B cell (primary cell): ENCODE measurements around the gene LRRC26. TPM values are rescaled to one million over a fixed set of nuclear protein-coding genes. Genes with fewer than 3 reads are reported as not detected.

Experiments used
- ATAC-seq: fragments of 200-7000 bp; cut with Tn5 transposase; one replicate; pipeline ENCODE4 v1.10.0; 2021; ENCODE audit warnings: low read depth, mild to moderate bottlenecking, moderate number of reproducible peaks, moderate library complexity
- CTCF ChIA-PET: fragments of 350-600 bp; sonication (Branson Sonifier 250); formaldehyde crosslinking; loops from one replicate; lab custom pipeline; 2021; ENCODE audit warnings: antibody characterized with exemption, inconsistent platforms; lab: Charles Lee
- POLR2A ChIA-PET: fragments of 350-600 bp; sonication (Branson Sonifier 250); formaldehyde crosslinking; loops from one replicate; lab custom pipeline; 2021; ENCODE audit warnings: antibody characterized with exemption; lab: Charles Lee
- DNase-seq: peaks from one replicate; pipeline ENCODE4 v3.0.0; 2013
- H2AFZ ChIP-seq: 2 replicates; pipeline ENCODE4 v1.6.1; 2012; ENCODE audit warnings: mild to moderate bottlenecking, low read depth, low read length; ENCODE audit not compliant: insufficient read depth, poor library complexity, severe bottlenecking
- H3K27ac ChIP-seq, 2 donors: 1 replicate in 1 of 2; 2 replicates in 1 of 2; pipeline ENCODE4 v1.5.1; 2012 to 2013; ENCODE audit warnings: low read length in 2 of 2, mild to moderate bottlenecking in 2 of 2, moderate library complexity in 1 of 2
- H3K27me3 ChIP-seq, 4 experiments: fragments of 200-600 bp in 1 of 4; sonication (generic) in 1 of 4; replicated peaks in 1 of 4; 1 replicate in 2 of 4; 2 replicates in 2 of 4; pipeline versions ENCODE4 v1.6.1 to v1.7.0; 2013 to 2016; ENCODE audit warnings: low read length in 3 of 4, mild to moderate bottlenecking in 2 of 4, mixed read lengths in 1 of 4, moderate library complexity in 1 of 4; ENCODE audit not compliant: insufficient read depth in 4 of 4, control insufficient read depth in 3 of 4; ENCODE audit errors: control extremely low read depth in 1 of 4
- H3K36me3 ChIP-seq, 2 experiments: replicated peaks in 1 of 2; 1 replicate in 1 of 2; 2 replicates in 1 of 2; pipeline versions ENCODE4 v1.6.1 to v1.7.1; 2013; ENCODE audit warnings: low read length in 1 of 2; ENCODE audit not compliant: insufficient read depth in 2 of 2, control insufficient read depth in 1 of 2; ENCODE audit errors: control extremely low read depth in 1 of 2, extremely low read depth in 1 of 2
- H3K4me1 ChIP-seq, 2 donors: fragments of 200-600 bp in 1 of 2; sonication (generic) in 1 of 2; 1 replicate in 1 of 2; 2 replicates in 1 of 2; pipeline versions ENCODE4 v1.5.1 to v1.6.1; 2013 to 2017; ENCODE audit warnings: low read length in 2 of 2; ENCODE audit not compliant: control insufficient read depth in 2 of 2, insufficient read depth in 2 of 2
- H3K4me2 ChIP-seq: replicated peaks from 2 replicates; pipeline ENCODE3; 2012; ENCODE audit warnings: mild to moderate bottlenecking, low read depth, low read length; ENCODE audit not compliant: poor library complexity, severe bottlenecking
- H3K4me3 ChIP-seq, 5 experiments: fragments of 200-600 bp in 1 of 5; sonication (generic) in 1 of 5; 1 replicate in 3 of 5; 2 replicates in 2 of 5; pipeline versions ENCODE4 v1.5.1 to v1.7.0; 2011 to 2016; ENCODE audit warnings: low read length in 4 of 5, mild to moderate bottlenecking in 4 of 5, low read depth in 2 of 5, control low read depth in 1 of 5, moderate library complexity in 1 of 5; ENCODE audit not compliant: insufficient read depth in 1 of 5; ENCODE audit errors: control extremely low read depth in 1 of 5, extremely low read depth in 1 of 5
- H3K79me2 ChIP-seq: fragments of 200-600 bp; sonication (generic); one replicate; pipeline ENCODE4 v1.6.0; 2016; ENCODE audit warnings: low read length; ENCODE audit not compliant: control insufficient read depth, insufficient read depth
- H3K9ac ChIP-seq: fragments of 200-600 bp; sonication (generic); 2 replicates; pipeline ENCODE4 v1.6.1; 2017; ENCODE audit warnings: mild to moderate bottlenecking, low read length, moderate library complexity
- H3K9me3 ChIP-seq, 3 donors: one replicate each; pipeline versions ENCODE4 v1.6.1 to v1.7.1; 2013; ENCODE audit warnings: low read length in 2 of 3; ENCODE audit not compliant: control insufficient read depth in 2 of 3, insufficient read depth in 1 of 3; ENCODE audit errors: control extremely low read depth in 1 of 3
- H4K20me1 ChIP-seq: 2 replicates; pipeline ENCODE4 v1.6.0; 2012; ENCODE audit warnings: mild to moderate bottlenecking, low read length; ENCODE audit not compliant: insufficient read depth, control insufficient read depth, poor library complexity, severe bottlenecking
- H3K27ac Mint-ChIP-seq: one replicate; pipeline ENCODE4 v1.8.0; 2021; ENCODE audit warnings: mixed read lengths
- H3K27me3 Mint-ChIP-seq: one replicate; pipeline ENCODE4 v1.8.0; 2021; ENCODE audit warnings: mixed read lengths
- H3K4me1 Mint-ChIP-seq: one replicate; pipeline ENCODE4 v1.8.0; 2021; ENCODE audit warnings: mixed read lengths
- H3K4me3 Mint-ChIP-seq: one replicate; pipeline ENCODE4 v1.8.0; 2021; ENCODE audit warnings: mixed read lengths
- H3K9me3 Mint-ChIP-seq: one replicate; pipeline ENCODE4 v1.8.0; 2022; ENCODE audit warnings: mixed read lengths; ENCODE audit not compliant: insufficient read depth
- EZH2 ChIP-seq: IDR thresholded peaks from 2 replicates; pipeline ENCODE4 v1.6.1; 2012; ENCODE audit warnings: borderline replicate concordance, low read depth, mild to moderate bottlenecking, moderate library complexity, low read length; ENCODE audit not compliant: insufficient read depth, poor library complexity, severe bottlenecking
- WGBS: methylation state at CpG from one replicate; pipeline ENCODE4 v1.1.5; 2013; ENCODE audit warnings: missing lambda C conversion rate; ENCODE audit not compliant: insufficient coverage; 5-methylcytosine and 5-hydroxymethylcytosine counted together
- intact Hi-C: fragments of 100-400 bp; cut with micrococcal nuclease; formaldehyde crosslinking; loops from one replicate; pipeline ENCODE4 v1.10.0; 2022
- polyA minus RNA-seq: library from RNA; depleted of rRNA, polyadenylated mRNA; stranded (reverse); fragments of >200 nt; gene quantifications from 2 replicates; pipeline ENCODE4 v1.2.3, GENCODE V29; 2012
- polyA plus RNA-seq: library from polyadenylated mRNA; depleted of rRNA; stranded (reverse); fragments of >200 nt; gene quantifications from 2 replicates; pipeline ENCODE4 v1.2.3, GENCODE V29; 2012
- total RNA-seq, 2 donors: library from RNA; stranded (reverse); fragments of 120-200 nt in 1 of 2; gene quantifications; 1 replicate in 1 of 2; 2 replicates in 1 of 2; pipeline versions ENCODE4 v1.2.3 to v1.2.4, GENCODE V29; 2013 to 2022
- TF ChIP-seq, protein P1 (sequence below): fragments of 200-600 bp; IDR thresholded peaks from one replicate; pipeline ENCODE4 v1.8.0; 2022; ENCODE audit warnings: antibody characterized with exemption, mild to moderate bottlenecking

The LRRC26 gene
- total RNA-seq (not detected in 2 replicates), polyA plus RNA-seq (not detected in 2 replicates), polyA minus RNA-seq (not detected in 2 replicates)
- not detected for total RNA-seq (2013)

DNA sequence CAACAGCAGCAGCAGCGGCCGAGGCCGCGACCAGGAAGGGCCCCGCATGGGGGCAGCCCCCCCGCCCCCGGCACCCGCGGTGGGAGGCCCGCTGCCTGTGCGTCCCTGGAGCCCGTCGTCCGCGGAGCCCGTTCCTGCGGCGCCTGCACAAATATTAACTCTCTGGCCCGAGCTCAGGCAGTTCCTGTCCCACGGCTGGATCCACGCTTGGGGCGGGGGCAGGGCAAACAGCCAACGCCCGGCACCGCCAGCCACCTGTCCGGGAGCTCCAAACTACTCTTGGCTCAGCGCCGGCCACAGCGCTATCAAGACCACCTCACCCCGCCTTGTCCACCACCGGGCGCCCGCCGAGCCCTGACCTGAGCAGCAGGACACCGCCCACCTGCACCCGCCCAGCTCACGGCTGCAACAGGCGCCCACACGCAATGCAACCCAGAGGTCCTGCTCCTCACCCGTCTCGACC lies at the start of gene LRRC26:
Gene LRRC26 (minus strand): TSS at position 156 of the 463 bp plus-strand sequence. CDS start 108 bp downstream, at position 48.
- intact Hi-C loops, result no loop called here
- CTCF ChIA-PET, result interaction anchor here (0.8 to 1.0 kb wide), 2 partner anchors 51 to 58 kb away, joined by 3 read pairs; partner anchors contain the start of gene RNF224
- H3K9me3 Mint-ChIP-seq, result no peaks in the 10 kb centered on the region
- H3K27me3 ChIP-seq, result peaks cover 0 to 70% (median 34%) of the 10 kb centered on the region in 4 experiments
- H3K4me3 Mint-ChIP-seq, result peak within 1 kb of the TSS; percentile 69
- H3K27me3 Mint-ChIP-seq, result peaks cover 16% of the 10 kb centered on the region
- no peaks in the 10 kb centered on the region for H4K20me1 ChIP-seq
- WGBS, result 21% methylated on average over 41 of the region's 41 CpGs
- peak within 1 kb of the TSS; percentile 48 for H3K9ac ChIP-seq
- DNase-seq (no peak), ATAC-seq (no peak)
- H3K9me3 ChIP-seq, result peaks cover 0 to 17% (median 0%) of the 10 kb centered on the region in 3 donors
- H3K36me3 ChIP-seq, result no peaks in the 10 kb centered on the region
- H3K4me1 ChIP-seq, result peaks cover 9 to 40% of the 10 kb centered on the region in 2 donors
- TF ChIP-seq, protein P1, sequence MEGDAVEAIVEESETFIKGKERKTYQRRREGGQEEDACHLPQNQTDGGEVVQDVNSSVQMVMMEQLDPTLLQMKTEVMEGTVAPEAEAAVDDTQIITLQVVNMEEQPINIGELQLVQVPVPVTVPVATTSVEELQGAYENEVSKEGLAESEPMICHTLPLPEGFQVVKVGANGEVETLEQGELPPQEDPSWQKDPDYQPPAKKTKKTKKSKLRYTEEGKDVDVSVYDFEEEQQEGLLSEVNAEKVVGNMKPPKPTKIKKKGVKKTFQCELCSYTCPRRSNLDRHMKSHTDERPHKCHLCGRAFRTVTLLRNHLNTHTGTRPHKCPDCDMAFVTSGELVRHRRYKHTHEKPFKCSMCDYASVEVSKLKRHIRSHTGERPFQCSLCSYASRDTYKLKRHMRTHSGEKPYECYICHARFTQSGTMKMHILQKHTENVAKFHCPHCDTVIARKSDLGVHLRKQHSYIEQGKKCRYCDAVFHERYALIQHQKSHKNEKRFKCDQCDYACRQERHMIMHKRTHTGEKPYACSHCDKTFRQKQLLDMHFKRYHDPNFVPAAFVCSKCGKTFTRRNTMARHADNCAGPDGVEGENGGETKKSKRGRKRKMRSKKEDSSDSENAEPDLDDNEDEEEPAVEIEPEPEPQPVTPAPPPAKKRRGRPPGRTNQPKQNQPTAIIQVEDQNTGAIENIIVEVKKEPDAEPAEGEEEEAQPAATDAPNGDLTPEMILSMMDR, result no peak
- TF ChIP-seq EZH2, result no peak
- H3K27ac Mint-ChIP-seq, result no peak within 1 kb of the TSS
- H3K4me2 ChIP-seq, result peak within 1 kb of the TSS; percentile 74
- POLR2A ChIA-PET, result interaction anchor here (0.6 kb wide), 1 partner anchor 19 kb away, joined by 3 read pairs; no protein-coding TSS in a partner anchor
- H3K79me2 ChIP-seq, result no peaks in the 10 kb centered on the region
- no peak within 1 kb of the TSS for H3K27ac ChIP-seq
- peak within 1 kb of the TSS; percentile 16 for H2AFZ ChIP-seq
- peak within 1 kb of the TSS in 3 of 5 experiments; percentile 18 to 29 (median 21) for H3K4me3 ChIP-seq
- H3K4me1 Mint-ChIP-seq, result peaks cover 13% of the 10 kb centered on the region

DNA sequence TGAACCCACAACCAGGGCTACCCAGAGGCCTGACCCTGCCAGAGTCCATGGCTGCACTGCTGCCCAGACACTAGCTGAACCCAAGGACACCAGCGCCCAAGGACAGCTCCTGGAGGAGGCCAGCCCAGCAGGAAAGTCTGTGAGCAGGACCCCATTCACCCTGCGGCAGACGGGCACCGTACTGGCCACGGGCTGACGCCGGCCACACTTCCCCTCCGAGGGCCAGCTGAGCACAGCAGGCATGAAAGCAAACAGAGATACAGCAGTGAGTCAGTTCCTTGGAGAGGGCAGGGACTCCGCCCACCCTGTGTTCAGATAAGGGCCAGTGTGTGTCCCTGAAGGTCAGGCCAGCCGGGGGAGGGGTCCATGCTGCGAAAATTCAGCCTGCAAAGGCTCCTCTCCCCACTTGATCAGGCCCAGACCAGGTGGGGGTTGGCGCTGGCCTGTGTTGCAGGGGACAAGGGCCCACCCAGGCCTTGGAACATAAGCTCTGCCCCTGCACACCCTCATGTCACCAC lies 49.0 kb upstream of the LRRC26 start:
- Histone ChIP-seq H3K9me3 (no peaks in the 10 kb centered on the region), H3K27ac (no peak overlapping the region), H4K20me1 (no peaks in the 10 kb centered on the region), H3K4me2 (no peak overlapping the region), H2AFZ (no peak overlapping the region), H3K36me3 (no peaks in the 10 kb centered on the region), H3K79me2 (no peaks in the 10 kb centered on the region), H3K4me3 (no peak overlapping the region), H3K27me3 (no peaks in the 10 kb centered on the region), H3K9ac (no peak overlapping the region), H3K4me1 (peaks cover 6 to 14% of the 10 kb centered on the region in 2 donors)
- ATAC-seq, result no peak
- intact Hi-C loops, result no loop called here
- H3K4me3 Mint-ChIP-seq, result no peak overlapping the region
- TF ChIP-seq, protein P1, result no peak
- TF ChIP-seq EZH2, result no peak
- CTCF ChIA-PET, result interaction anchor here (0.7 to 0.9 kb wide), 3 partner anchors 10 to 225 kb away, joined by 3 to 7 read pairs (median 3); no protein-coding TSS in a partner anchor
- H3K9me3 Mint-ChIP-seq, result no peaks in the 10 kb centered on the region
- WGBS, result 93% methylated on average over 12 of the region's 12 CpGs
- H3K4me1 Mint-ChIP-seq, result peaks cover 10% of the 10 kb centered on the region
- no peak overlapping the region for H3K27ac Mint-ChIP-seq
- no peak for DNase-seq
- POLR2A ChIA-PET, result interaction anchor here (0.7 kb wide), 1 partner anchor 241 kb away, joined by 6 read pairs; the partner anchor contains the start of gene NSMF
- H3K27me3 Mint-ChIP-seq, result no peaks in the 10 kb centered on the region
